PC-9 (cell line): Measurements from ENCODE around the gene LRRC58.

Experiments used
- EZH2 ChIP-seq: fragments of 200-600 bp; sonication (generic); IDR thresholded peaks from 2 replicates; pipeline ENCODE4 v1.8.0; 2017; ENCODE audit warnings: antibody characterized with exemption, low read depth
- TF ChIP-seq, protein P1 (sequence below): fragments of 200-600 bp; sonication (generic); conservative IDR thresholded peaks from 2 replicates; pipeline ENCODE4 v1.6.1; 2017; ENCODE audit warnings: mixed run types, antibody characterized with exemption, mild to moderate bottlenecking, moderate library complexity

DNA sequence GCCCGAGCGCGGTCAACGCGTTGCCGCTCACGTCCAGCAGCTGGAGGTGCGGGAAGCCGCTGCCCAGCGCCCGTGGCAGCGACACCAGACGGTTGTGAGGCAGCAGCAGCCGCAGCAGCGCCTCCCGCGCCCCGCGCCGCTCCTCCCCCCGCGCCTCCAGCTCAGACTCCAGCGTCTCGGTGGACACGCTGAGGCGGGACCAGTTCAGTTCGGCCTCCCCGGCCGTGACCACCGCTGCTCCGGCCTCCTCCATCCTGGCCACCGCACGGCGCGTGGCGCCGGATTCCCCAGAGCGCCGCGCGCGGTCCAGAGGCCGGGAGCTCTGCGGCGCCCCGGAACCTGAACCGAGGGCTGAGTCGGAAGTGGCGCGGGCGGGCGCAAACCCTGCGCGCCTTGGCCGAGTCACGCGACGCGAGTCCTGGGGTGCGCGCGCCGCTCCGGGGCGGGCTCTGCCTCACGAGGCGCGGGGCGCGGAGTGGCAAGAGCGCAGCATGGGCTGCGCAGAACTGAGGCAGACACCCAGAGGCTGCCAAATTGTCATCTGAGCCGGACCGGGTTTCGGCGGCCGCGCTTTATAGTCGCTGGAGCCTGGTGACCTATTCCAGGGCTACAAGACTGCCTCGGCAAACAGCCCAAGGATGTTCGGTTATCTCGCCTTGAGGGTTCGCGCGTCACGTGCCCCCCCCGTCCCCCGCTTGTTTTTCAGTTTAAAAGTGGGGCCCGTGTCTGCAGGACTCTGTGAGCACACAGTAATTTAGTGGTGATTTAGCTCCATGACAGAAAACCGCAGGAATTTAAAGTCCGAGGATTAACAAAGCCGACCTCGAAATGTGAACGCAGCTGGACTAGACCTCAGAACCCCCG, at the start of gene LRRC58:
- TF ChIP-seq EZH2: no peak
- TF ChIP-seq, protein P1, sequence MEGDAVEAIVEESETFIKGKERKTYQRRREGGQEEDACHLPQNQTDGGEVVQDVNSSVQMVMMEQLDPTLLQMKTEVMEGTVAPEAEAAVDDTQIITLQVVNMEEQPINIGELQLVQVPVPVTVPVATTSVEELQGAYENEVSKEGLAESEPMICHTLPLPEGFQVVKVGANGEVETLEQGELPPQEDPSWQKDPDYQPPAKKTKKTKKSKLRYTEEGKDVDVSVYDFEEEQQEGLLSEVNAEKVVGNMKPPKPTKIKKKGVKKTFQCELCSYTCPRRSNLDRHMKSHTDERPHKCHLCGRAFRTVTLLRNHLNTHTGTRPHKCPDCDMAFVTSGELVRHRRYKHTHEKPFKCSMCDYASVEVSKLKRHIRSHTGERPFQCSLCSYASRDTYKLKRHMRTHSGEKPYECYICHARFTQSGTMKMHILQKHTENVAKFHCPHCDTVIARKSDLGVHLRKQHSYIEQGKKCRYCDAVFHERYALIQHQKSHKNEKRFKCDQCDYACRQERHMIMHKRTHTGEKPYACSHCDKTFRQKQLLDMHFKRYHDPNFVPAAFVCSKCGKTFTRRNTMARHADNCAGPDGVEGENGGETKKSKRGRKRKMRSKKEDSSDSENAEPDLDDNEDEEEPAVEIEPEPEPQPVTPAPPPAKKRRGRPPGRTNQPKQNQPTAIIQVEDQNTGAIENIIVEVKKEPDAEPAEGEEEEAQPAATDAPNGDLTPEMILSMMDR: no peak; the same call in 1 of the 2 replicates
